ENCODE results near the gene MPI. TPM values are rescaled to one million over a fixed set of nuclear protein-coding genes. Genes with fewer than 3 reads are reported as not detected.
A peak's percentile ranks its signal among the peaks of the same experiment; 100 is the strongest.

MPI gene
- total and polyA plus RNA-seq, 4 donors: 16.1 to 38.4 (median 31.9) TPM

- Histone ChIP-seq H3K9ac (ENCODE audit: low read depth in 1 of 2, low read length in 2 of 2) (no peak overlapping the region), H3K27ac (ENCODE audit: low read depth in 1 of 2, low read length in 2 of 2) (no peak overlapping the region), H3K9me3 (ENCODE audit: control insufficient read depth in 4 of 4, low read length in 3 of 4) (no peaks in the 10 kb centered on the region), H3K4me1 (ENCODE audit: control insufficient read depth in 4 of 4, insufficient read depth in 4 of 4, low read length in 3 of 4) (peaks cover 24 to 54% (median 43%) of the 10 kb centered on the region in 4 donors), H3K27me3 (ENCODE audit: control insufficient read depth in 4 of 4, insufficient read depth in 4 of 4, low read length in 3 of 4) (no peaks in the 10 kb centered on the region), H3K4me3 (ENCODE audit: low read depth in 1 of 3, low read length in 3 of 3) (no peak overlapping the region), H3K36me3 (ENCODE audit: control insufficient read depth in 4 of 4, insufficient read depth in 3 of 4, low read depth in 1 of 4, low read length in 3 of 4) (no peaks in the 10 kb centered on the region)
- no peak for DNase-seq (ENCODE audit: low spot score)
- TF ChIP-seq RAD21 (IDR thresholded peaks at IDR 0.05) (no peak), TAF1 (conservative IDR thresholded peaks at IDR 0.05) (no peak), HNF4G (IDR thresholded peaks at IDR 0.05) (no peak), JUND (IDR thresholded peaks at IDR 0.05) (no peak), FOXA1 (IDR thresholded peaks at IDR 0.05) (no peak), HNF4A (conservative IDR thresholded peaks at IDR 0.05) (no peak), GABPA (IDR thresholded peaks at IDR 0.05 in 1 of 2, conservative IDR thresholded peaks at IDR 0.05 in 1 of 2) (no peak), RXRA (IDR thresholded peaks at IDR 0.05) (no peak), NR2F2 (IDR thresholded peaks at IDR 0.05) (no peak)
- TF ChIP-seq, protein P1, sequence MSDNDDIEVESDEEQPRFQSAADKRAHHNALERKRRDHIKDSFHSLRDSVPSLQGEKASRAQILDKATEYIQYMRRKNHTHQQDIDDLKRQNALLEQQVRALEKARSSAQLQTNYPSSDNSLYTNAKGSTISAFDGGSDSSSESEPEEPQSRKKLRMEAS (IDR thresholded peaks at IDR 0.05): no peak
- 29% methylated on average over 1 of the region's 1 CpG for WGBS
Measured at GRCh38 chr15:74867466-74868038, 22.3 kb upstream of the MPI start.

- WGBS: 68% methylated on average over 6 of the region's 6 CpGs
- TF ChIP-seq, protein P1 (IDR thresholded peaks at IDR 0.05): peak; percentile 12
- no peak for TF ChIP-seq RXRA (IDR thresholded peaks at IDR 0.05)
- TF ChIP-seq GABPA (IDR thresholded peaks at IDR 0.05 in 1 of 2, conservative IDR thresholded peaks at IDR 0.05 in 1 of 2): no peak
- TF ChIP-seq RAD21 (IDR thresholded peaks at IDR 0.05): no peak
- Histone ChIP-seq H3K9ac (ENCODE audit: low read depth in 1 of 2, low read length in 2 of 2) (no peak overlapping the region), H3K27me3 (ENCODE audit: control insufficient read depth in 4 of 4, insufficient read depth in 4 of 4, low read length in 3 of 4) (no peaks in the 10 kb centered on the region), H3K27ac (ENCODE audit: low read depth in 1 of 2, low read length in 2 of 2) (peak overlapping the region in 1 of 2 donors; percentile 30), H3K4me3 (ENCODE audit: low read depth in 1 of 3, low read length in 3 of 3) (no peak overlapping the region), H3K9me3 (ENCODE audit: control insufficient read depth in 4 of 4, low read length in 3 of 4) (no peaks in the 10 kb centered on the region), H3K36me3 (ENCODE audit: control insufficient read depth in 4 of 4, insufficient read depth in 3 of 4, low read depth in 1 of 4, low read length in 3 of 4) (no peaks in the 10 kb centered on the region), H3K4me1 (ENCODE audit: control insufficient read depth in 4 of 4, insufficient read depth in 4 of 4, low read length in 3 of 4) (peaks cover 24 to 57% (median 43%) of the 10 kb centered on the region in 4 donors)
- no peak for DNase-seq (ENCODE audit: low spot score)
Measured at GRCh38 chr15:74868059-74868458, 21.8 kb upstream of the MPI start.

- Histone ChIP-seq H3K36me3 (ENCODE audit: control insufficient read depth in 4 of 4, insufficient read depth in 3 of 4, low read depth in 1 of 4, low read length in 3 of 4) (no peaks in the 10 kb centered on the region), H3K9ac (ENCODE audit: low read depth in 1 of 2, low read length in 2 of 2) (no peak overlapping the region), H3K27ac (ENCODE audit: low read depth in 1 of 2, low read length in 2 of 2) (no peak overlapping the region), H3K9me3 (ENCODE audit: control insufficient read depth in 4 of 4, low read length in 3 of 4) (no peaks in the 10 kb centered on the region), H3K27me3 (ENCODE audit: control insufficient read depth in 4 of 4, insufficient read depth in 4 of 4, low read length in 3 of 4) (no peaks in the 10 kb centered on the region), H3K4me1 (ENCODE audit: control insufficient read depth in 4 of 4, insufficient read depth in 4 of 4, low read length in 3 of 4) (peaks cover 24 to 63% (median 45%) of the 10 kb centered on the region in 4 donors), H3K4me3 (ENCODE audit: low read depth in 1 of 3, low read length in 3 of 3) (no peak overlapping the region)
- no peak for DNase-seq (ENCODE audit: low spot score)
- TF ChIP-seq RXRA (IDR thresholded peaks at IDR 0.05) (no peak), HNF4A (conservative IDR thresholded peaks at IDR 0.05) (no peak), NR2F2 (IDR thresholded peaks at IDR 0.05) (no peak), SP1 (IDR thresholded peaks at IDR 0.05) (no peak), RAD21 (IDR thresholded peaks at IDR 0.05) (no peak), YY1 (IDR thresholded peaks at IDR 0.05) (no peak), FOXA2 (IDR thresholded peaks at IDR 0.05) (no peak), ZBTB33 (IDR thresholded peaks at IDR 0.05) (no peak), EGR1 (IDR thresholded peaks at IDR 0.05; ENCODE audit: low read depth in 2 of 2) (no peak)
- TF ChIP-seq, protein P1 (IDR thresholded peaks at IDR 0.05): no peak
- TF ChIP-seq, protein P2, sequence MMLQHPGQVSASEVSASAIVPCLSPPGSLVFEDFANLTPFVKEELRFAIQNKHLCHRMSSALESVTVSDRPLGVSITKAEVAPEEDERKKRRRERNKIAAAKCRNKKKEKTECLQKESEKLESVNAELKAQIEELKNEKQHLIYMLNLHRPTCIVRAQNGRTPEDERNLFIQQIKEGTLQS (IDR thresholded peaks at IDR 0.05): no peak
Measured at GRCh38 chr15:74869372-74869725, 20.5 kb upstream of the MPI start.

All from liver (tissue), 9 donors.